A549 (cell line): Measurements from ENCODE around the gene PTPRN2.

Experiments used
- CTCF ChIP-seq: fragments of >200 bp; sonication (Bioruptor Twin); formaldehyde crosslinking; IDR thresholded peaks from 3 replicates; pipeline ENCODE4 v1.5.1; 2016
- NFE2L2 ChIP-seq: fragments of 150-350 bp; conservative IDR thresholded peaks from 2 replicates; pipeline ENCODE4 v1.6.1; 2014; ENCODE audit warnings: low read length
- PBX3 ChIP-seq: IDR thresholded peaks from 2 replicates; pipeline ENCODE4 v1.6.1; 2012
- POLR2A ChIP-seq: IDR thresholded peaks from 2 replicates; pipeline ENCODE4 v1.6.1; 2012; ENCODE audit warnings: mild to moderate bottlenecking, low read length
- POLR2AphosphoS2 ChIP-seq: conservative IDR thresholded peaks from 2 replicates; pipeline ENCODE4 v1.6.1; 2012; ENCODE audit warnings: low read length, improper control_type of control experiment, inconsistent platforms
- REST ChIP-seq: fragments of 200-600 bp; sonication (generic); IDR thresholded peaks from 2 replicates; pipeline ENCODE4 v1.6.1; 2016; ENCODE audit warnings: antibody characterized with exemption, mild to moderate bottlenecking, moderate library complexity

- TF ChIP-seq REST (no peak), CTCF (no peak), PBX3 (no peak), NFE2L2 (no peak), POLR2A (no peak), POLR2AphosphoS2 (no peak)
These were observed 700.9 kb downstream of the PTPRN2 start for GRCh38 chr7:157886711-157887110.
